IPS-15b (cell line): ENCODE data around the gene ZFYVE28.

Experiments
- H3K27me3 ChIP-seq: one replicate; pipeline ENCODE4 v1.6.1; 2013; ENCODE audit warnings: low read length; ENCODE audit not compliant: control insufficient read depth, insufficient read depth
- H3K36me3 ChIP-seq: one replicate; pipeline ENCODE4 v1.6.1; 2013; ENCODE audit warnings: low read length; ENCODE audit not compliant: control insufficient read depth, insufficient read depth
- H3K4me1 ChIP-seq: one replicate; pipeline ENCODE4 v1.6.1; 2013; ENCODE audit warnings: mild to moderate bottlenecking, low read length; ENCODE audit not compliant: control insufficient read depth, insufficient read depth
- H3K4me3 ChIP-seq: one replicate; pipeline ENCODE4 v1.5.1; 2013; ENCODE audit warnings: low read depth, low read length
- H3K9ac ChIP-seq: one replicate; pipeline ENCODE4 v1.6.1; 2013; ENCODE audit warnings: low read depth, mild to moderate bottlenecking, low read length
- H3K9me3 ChIP-seq: one replicate; pipeline ENCODE4 v1.6.1; 2013; ENCODE audit warnings: mild to moderate bottlenecking, low read length; ENCODE audit not compliant: control insufficient read depth, insufficient read depth

The ZFYVE28 gene

GRCh38 chr4:2272828-2273120 lies 145.7 kb downstream of the ZFYVE28 start:
- H3K36me3 ChIP-seq: no peaks in the 10 kb centered on the region
- H3K4me3 ChIP-seq: no peak overlapping the region
- H3K27me3 ChIP-seq: no peaks in the 10 kb centered on the region
- no peaks in the 10 kb centered on the region for H3K9me3 ChIP-seq
- no peak overlapping the region for H3K9ac ChIP-seq
- no peaks in the 10 kb centered on the region for H3K4me1 ChIP-seq

GRCh38 chr4:2272026-2272827 lies 146.2 kb downstream of the ZFYVE28 start:
- H3K9ac ChIP-seq: no peak overlapping the region
- H3K27me3 ChIP-seq: no peaks in the 10 kb centered on the region
- no peaks in the 10 kb centered on the region for H3K9me3 ChIP-seq
- no peaks in the 10 kb centered on the region for H3K36me3 ChIP-seq
- H3K4me1 ChIP-seq: no peaks in the 10 kb centered on the region
- H3K4me3 ChIP-seq: no peak overlapping the region

GRCh38 chr4:2271279-2272025 lies 147.0 kb downstream of the ZFYVE28 start:
- Histone ChIP-seq H3K27me3 (no peaks in the 10 kb centered on the region), H3K9me3 (no peaks in the 10 kb centered on the region), H3K4me3 (no peak overlapping the region), H3K9ac (no peak overlapping the region), H3K36me3 (no peaks in the 10 kb centered on the region), H3K4me1 (no peaks in the 10 kb centered on the region)

GRCh38 chr4:2270341-2271165 lies 147.9 kb downstream of the ZFYVE28 start:
- H3K4me1 ChIP-seq: no peaks in the 10 kb centered on the region

GRCh38 chr4:2269618-2270163 lies 148.8 kb downstream of the ZFYVE28 start:
- Histone ChIP-seq H3K9ac (no peak overlapping the region), H3K36me3 (no peaks in the 10 kb centered on the region), H3K4me1 (no peaks in the 10 kb centered on the region), H3K9me3 (no peaks in the 10 kb centered on the region), H3K4me3 (no peak overlapping the region), H3K27me3 (no peaks in the 10 kb centered on the region)

More at GRCh38 chr4:2270341-2271165, 147.9 kb downstream of the ZFYVE28 start:
- no peak overlapping the region for H3K9ac ChIP-seq
- no peaks in the 10 kb centered on the region for H3K9me3 ChIP-seq
- H3K4me3 ChIP-seq: no peak overlapping the region
- no peaks in the 10 kb centered on the region for H3K36me3 ChIP-seq
- no peaks in the 10 kb centered on the region for H3K27me3 ChIP-seq

- no peaks in the 10 kb centered on the region for H3K4me1 ChIP-seq
- H3K9me3 ChIP-seq: no peaks in the 10 kb centered on the region
- no peaks in the 10 kb centered on the region for H3K27me3 ChIP-seq
These were observed 149.3 kb downstream of the ZFYVE28 start for GRCh38 chr4:2269206-2269531.

GRCh38 chr4:2268357-2269205 lies 149.9 kb downstream of the ZFYVE28 start:
- no peak overlapping the region for H3K9ac ChIP-seq
- no peak overlapping the region for H3K4me3 ChIP-seq
- no peaks in the 10 kb centered on the region for H3K9me3 ChIP-seq
- no peaks in the 10 kb centered on the region for H3K4me1 ChIP-seq
- H3K36me3 ChIP-seq: no peaks in the 10 kb centered on the region
- no peaks in the 10 kb centered on the region for H3K27me3 ChIP-seq

More at GRCh38 chr4:2269206-2269531, 149.3 kb downstream of the ZFYVE28 start:
- no peak overlapping the region for H3K9ac ChIP-seq
- H3K4me3 ChIP-seq: no peak overlapping the region
- no peaks in the 10 kb centered on the region for H3K36me3 ChIP-seq

- Histone ChIP-seq H3K36me3 (no peaks in the 10 kb centered on the region), H3K27me3 (no peaks in the 10 kb centered on the region), H3K9ac (no peak overlapping the region), H3K9me3 (no peaks in the 10 kb centered on the region), H3K4me1 (no peaks in the 10 kb centered on the region), H3K4me3 (no peak overlapping the region)
These were observed 150.6 kb downstream of the ZFYVE28 start for GRCh38 chr4:2267841-2268240.

GRCh38 chr4:2267320-2267811 lies 151.1 kb downstream of the ZFYVE28 start:
- no peaks in the 10 kb centered on the region for H3K36me3 ChIP-seq
- H3K9ac ChIP-seq: no peak overlapping the region
- no peaks in the 10 kb centered on the region for H3K9me3 ChIP-seq
- H3K4me1 ChIP-seq: no peaks in the 10 kb centered on the region
- H3K4me3 ChIP-seq: no peak overlapping the region
- H3K27me3 ChIP-seq: no peaks in the 10 kb centered on the region

GRCh38 chr4:2266821-2267220 lies 151.6 kb downstream of the ZFYVE28 start:
- no peaks in the 10 kb centered on the region for H3K4me1 ChIP-seq
- no peak overlapping the region for H3K9ac ChIP-seq
- no peaks in the 10 kb centered on the region for H3K9me3 ChIP-seq
- H3K4me3 ChIP-seq: no peak overlapping the region
- no peaks in the 10 kb centered on the region for H3K36me3 ChIP-seq
- H3K27me3 ChIP-seq: no peaks in the 10 kb centered on the region

GRCh38 chr4:2266181-2266580 lies 152.3 kb downstream of the ZFYVE28 start:
- H3K4me1 ChIP-seq: no peaks in the 10 kb centered on the region
- H3K4me3 ChIP-seq: no peak overlapping the region
- no peaks in the 10 kb centered on the region for H3K27me3 ChIP-seq
- no peak overlapping the region for H3K9ac ChIP-seq
- no peaks in the 10 kb centered on the region for H3K36me3 ChIP-seq
- H3K9me3 ChIP-seq: no peaks in the 10 kb centered on the region
